Type B pancreatic cell (in vitro differentiated cells): ENCODE results near the gene ACOX1. TPM values are rescaled to one million over a fixed set of nuclear protein-coding genes. Genes with fewer than 3 reads are reported as not detected.

Source experiments
- DNase-seq: peaks from one replicate; pipeline ENCODE4 v3.0.0; 2021; ENCODE audit warnings: mixed read lengths; ENCODE audit not compliant: unreplicated experiment; ENCODE audit errors: extremely low spot score
- H3K27ac Mint-ChIP-seq: 2 replicates; pipeline ENCODE4 v1.8.0; 2021; ENCODE audit warnings: mild to moderate bottlenecking, mixed read lengths
- H3K27me3 Mint-ChIP-seq: 2 replicates; pipeline ENCODE4 v1.8.0; 2021; ENCODE audit warnings: mixed read lengths
- H3K36me3 Mint-ChIP-seq: 2 replicates; pipeline ENCODE4 v1.8.0; 2021; ENCODE audit warnings: mixed read lengths
- H3K4me1 Mint-ChIP-seq: one replicate; pipeline ENCODE4 v1.8.0; 2021; ENCODE audit warnings: mixed read lengths; ENCODE audit not compliant: unreplicated experiment
- H3K4me3 Mint-ChIP-seq: 2 replicates; pipeline ENCODE4 v1.8.0; 2021; ENCODE audit warnings: mild to moderate bottlenecking, mixed read lengths
- H3K9me3 Mint-ChIP-seq: 2 replicates; pipeline ENCODE4 v1.8.0; 2021; ENCODE audit warnings: mixed read lengths
- long read RNA-seq: library from polyadenylated mRNA; unstranded; transcript quantifications from one replicate; pipeline ENCODE4 v2.0.0, GENCODE V29; 2020
- total RNA-seq: library from RNA; stranded (reverse); gene quantifications from 2 replicates; pipeline ENCODE4 v1.2.1, GENCODE V29; 2021; ENCODE audit warnings: low replicate concordance
- TF ChIP-seq, protein P1 (sequence below): fragments of 200-600 bp; sonication (generic); conservative IDR thresholded peaks from 2 replicates; pipeline ENCODE4 v1.5.0; 2021; ENCODE audit warnings: antibody characterized with exemption, mild to moderate bottlenecking

Gene ACOX1
- 48.5 and 84.6 TPM in 2 replicates for total RNA-seq
- long read RNA-seq, full-length matches to known transcripts: 213 of 255 reads
- long read RNA-seq, partial matches to known transcripts: 24 of 255 reads
- long read RNA-seq, other reads (novel, unspliced or antisense): 18 of 255 reads

DNA sequence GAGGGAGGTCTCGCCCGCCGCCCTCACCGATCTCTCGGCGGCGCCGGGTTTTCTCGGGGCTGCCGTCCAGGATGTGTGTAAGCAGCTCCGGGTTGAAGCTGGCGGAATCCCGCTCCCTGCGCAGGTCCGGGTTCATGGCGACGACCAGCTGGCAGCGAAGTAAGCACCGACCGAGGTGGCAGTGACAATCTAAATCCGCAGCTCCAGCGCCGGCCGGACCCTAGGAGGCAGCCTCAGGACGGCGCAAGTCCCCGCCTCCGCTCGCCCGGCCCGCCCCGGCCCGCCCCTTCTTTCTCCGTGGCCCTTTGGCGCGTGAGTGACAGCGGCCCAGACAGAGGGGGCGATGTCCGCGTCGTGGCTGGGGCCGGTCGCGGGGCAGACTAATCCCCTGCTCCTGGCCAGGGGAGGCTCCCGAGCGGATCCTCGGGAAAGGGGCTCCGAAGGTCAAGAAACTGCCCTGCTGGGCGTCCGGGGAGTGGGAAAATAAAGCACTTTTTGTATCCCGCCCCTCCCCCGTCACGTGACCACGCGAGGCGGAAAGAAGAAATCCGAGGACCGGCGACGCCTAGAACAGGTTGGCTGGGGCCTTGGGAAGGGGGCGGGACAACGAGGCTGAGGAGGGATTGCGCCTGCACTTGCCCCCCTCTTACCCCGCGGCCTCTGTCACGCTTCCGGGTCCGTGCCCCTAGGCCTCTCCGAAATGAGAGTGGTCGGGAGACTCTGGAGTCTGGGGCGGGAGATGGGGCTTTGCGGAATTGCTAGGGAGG lies at the start of gene ACOX1, which contains the start of gene TEN1:
ACOX1 (minus strand) TSS at position 229 of the 767 bp plus-strand sequence; CDS start at position 136, 93 bp downstream.
TEN1 (plus strand) TSS at position 303 of the 767 bp plus-strand sequence. CDS start 6,953 bp downstream, outside the sequence.
- TF ChIP-seq, protein P1, sequence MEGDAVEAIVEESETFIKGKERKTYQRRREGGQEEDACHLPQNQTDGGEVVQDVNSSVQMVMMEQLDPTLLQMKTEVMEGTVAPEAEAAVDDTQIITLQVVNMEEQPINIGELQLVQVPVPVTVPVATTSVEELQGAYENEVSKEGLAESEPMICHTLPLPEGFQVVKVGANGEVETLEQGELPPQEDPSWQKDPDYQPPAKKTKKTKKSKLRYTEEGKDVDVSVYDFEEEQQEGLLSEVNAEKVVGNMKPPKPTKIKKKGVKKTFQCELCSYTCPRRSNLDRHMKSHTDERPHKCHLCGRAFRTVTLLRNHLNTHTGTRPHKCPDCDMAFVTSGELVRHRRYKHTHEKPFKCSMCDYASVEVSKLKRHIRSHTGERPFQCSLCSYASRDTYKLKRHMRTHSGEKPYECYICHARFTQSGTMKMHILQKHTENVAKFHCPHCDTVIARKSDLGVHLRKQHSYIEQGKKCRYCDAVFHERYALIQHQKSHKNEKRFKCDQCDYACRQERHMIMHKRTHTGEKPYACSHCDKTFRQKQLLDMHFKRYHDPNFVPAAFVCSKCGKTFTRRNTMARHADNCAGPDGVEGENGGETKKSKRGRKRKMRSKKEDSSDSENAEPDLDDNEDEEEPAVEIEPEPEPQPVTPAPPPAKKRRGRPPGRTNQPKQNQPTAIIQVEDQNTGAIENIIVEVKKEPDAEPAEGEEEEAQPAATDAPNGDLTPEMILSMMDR: peak; percentile 56
- Mint-ChIP-seq H3K4me3 (peak within 1 kb of the TSS; percentile 93), H3K36me3 (peaks cover 13% of the 10 kb centered on the region), H3K4me1 (peaks cover 54% of the 10 kb centered on the region), H3K9me3 (no peaks in the 10 kb centered on the region), H3K27me3 (no peaks in the 10 kb centered on the region), H3K27ac (peak within 1 kb of the TSS; percentile 99)
- peak; percentile 96 for DNase-seq

DNA sequence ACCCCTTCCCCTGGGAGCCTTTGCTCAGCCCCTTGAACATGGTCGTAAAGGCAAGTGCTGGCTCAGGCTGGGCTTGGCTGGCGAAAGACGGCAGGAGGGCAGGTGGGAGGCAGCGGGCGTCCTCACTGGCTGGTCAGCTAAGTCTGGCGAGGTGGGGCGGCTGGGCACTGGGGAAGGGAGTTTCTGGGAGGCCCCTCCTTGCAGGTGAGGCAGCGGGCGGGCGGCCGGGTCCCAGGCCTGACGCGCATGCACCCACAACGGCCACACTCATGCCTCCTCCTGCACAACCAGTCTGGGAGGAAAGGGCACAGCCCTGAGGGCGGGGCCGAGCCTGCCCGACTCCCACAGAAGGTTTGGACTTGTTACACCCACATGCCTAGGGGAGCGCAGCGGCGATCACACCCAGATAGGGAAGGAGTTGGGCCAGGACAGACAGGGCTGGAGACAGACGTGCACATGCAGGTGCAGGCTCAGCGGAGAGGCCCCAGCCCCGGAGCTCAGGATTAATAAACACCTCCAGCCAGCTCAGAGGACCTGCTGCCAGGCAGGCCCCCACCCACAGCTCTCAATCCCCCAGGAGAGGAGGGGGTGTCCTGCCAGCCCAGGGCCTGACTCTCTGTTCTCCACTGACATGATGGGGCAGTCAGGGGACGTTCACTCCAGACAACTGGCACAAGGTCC lies 48.3 kb upstream of the ACOX1 start, which contains the start of gene EVPL:
EVPL (minus strand) TSS at position 148 of the 681 bp plus-strand sequence; CDS start at position 40, 108 bp downstream.
- TF ChIP-seq, protein P1: no peak
- DNase-seq: no peak
- Mint-ChIP-seq H3K4me3 (peak within 1 kb of the TSS; percentile 79), H3K27me3 (no peaks in the 10 kb centered on the region), H3K4me1 (peaks cover 16% of the 10 kb centered on the region), H3K36me3 (no peaks in the 10 kb centered on the region), H3K27ac (peak within 1 kb of the TSS; percentile 82), H3K9me3 (no peaks in the 10 kb centered on the region)

DNA sequence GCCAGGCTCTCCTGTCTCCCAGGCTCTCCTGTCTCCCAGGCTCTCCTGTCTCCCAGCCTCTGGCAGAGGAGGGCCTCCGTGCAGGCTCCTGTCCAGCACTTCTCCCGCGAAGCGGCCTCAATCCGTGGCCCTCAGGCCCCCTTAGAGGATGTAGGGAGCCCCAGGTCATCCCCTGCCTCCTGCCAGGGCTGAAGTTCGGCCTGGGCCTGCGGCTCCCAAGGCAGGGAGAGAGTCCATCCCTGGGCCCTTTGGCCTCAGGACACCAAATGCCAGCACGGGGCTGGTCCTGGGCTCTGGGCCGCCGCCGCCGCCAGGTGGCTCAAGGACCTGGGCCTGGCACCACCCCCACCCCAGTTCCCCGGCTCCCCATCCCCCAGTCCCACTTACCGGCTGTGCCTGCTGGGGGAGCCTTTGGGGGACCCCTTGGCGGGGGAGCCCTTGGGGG lies 47.8 kb upstream of the ACOX1 start:
- Mint-ChIP-seq H3K27me3 (no peaks in the 10 kb centered on the region), H3K4me1 (peaks cover 16% of the 10 kb centered on the region), H3K4me3 (peak overlapping the region; percentile 79), H3K9me3 (no peaks in the 10 kb centered on the region), H3K36me3 (no peaks in the 10 kb centered on the region), H3K27ac (no peak overlapping the region)
- TF ChIP-seq, protein P1: no peak
- no peak for DNase-seq

DNA sequence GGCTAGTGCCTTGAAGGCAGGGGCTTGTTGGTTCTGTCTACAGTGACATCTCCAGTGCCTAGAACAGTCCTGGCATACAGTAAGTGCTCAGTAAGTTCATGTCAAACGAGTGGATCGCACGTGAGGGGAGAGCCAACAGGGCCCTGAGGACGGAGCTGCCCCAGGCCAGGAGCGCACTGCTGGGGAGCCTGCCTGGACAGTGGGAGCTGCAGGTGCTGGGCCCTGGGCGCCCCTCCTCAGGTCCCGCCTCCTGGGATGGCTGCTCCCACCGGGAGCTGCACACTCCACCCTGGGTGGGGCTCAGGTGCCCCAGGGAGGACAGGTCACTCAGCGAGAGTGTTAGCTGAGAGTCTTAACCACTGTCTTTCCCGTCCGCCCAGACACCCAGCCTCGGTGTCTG lies 46.3 kb upstream of the ACOX1 start:
- Mint-ChIP-seq H3K9me3 (no peaks in the 10 kb centered on the region), H3K36me3 (no peaks in the 10 kb centered on the region), H3K4me1 (peaks cover 16% of the 10 kb centered on the region), H3K4me3 (peak overlapping the region; percentile 69), H3K27ac (no peak overlapping the region), H3K27me3 (no peaks in the 10 kb centered on the region)
- no peak for DNase-seq
- TF ChIP-seq, protein P1: no peak

DNA sequence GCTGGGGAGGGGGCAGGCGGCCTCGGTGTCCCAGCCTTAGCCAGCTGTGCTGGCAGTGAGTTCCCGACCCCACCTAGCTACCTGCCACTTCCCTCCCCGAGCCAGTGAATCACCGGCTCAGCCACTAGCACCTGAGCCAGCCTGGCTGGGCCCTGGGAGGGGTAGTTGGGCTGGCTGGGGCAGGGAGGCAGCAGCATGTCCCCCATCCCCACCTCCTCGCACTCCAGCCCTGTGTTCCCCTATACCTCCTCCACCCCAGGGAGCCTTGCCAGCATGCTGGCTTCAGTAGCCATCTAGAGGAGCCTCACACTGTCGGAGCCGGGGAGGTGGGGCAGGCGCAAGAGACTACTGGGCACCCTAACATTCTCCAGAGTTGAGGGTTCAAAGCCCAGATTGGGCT lies 45.4 kb upstream of the ACOX1 start:
- Mint-ChIP-seq H3K36me3 (no peaks in the 10 kb centered on the region), H3K27ac (no peak overlapping the region), H3K27me3 (no peaks in the 10 kb centered on the region), H3K9me3 (no peaks in the 10 kb centered on the region), H3K4me1 (peaks cover 9% of the 10 kb centered on the region), H3K4me3 (no peak overlapping the region)
- no peak for DNase-seq
- TF ChIP-seq, protein P1: no peak
